CD14-positive monocyte (primary cell): ENCODE results near the gene HSPA1B. TPM values are rescaled to one million over a fixed set of nuclear protein-coding genes. Genes with fewer than 3 reads are reported as not detected.

ENCODE experiments used
- DNase-seq, 3 donors: peaks; one replicate each; pipeline ENCODE4 v3.0.0-alpha.2; 2011 to 2022
- H2AFZ ChIP-seq: 2 replicates; pipeline ENCODE4 v1.6.0; 2012; ENCODE audit warnings: mild to moderate bottlenecking, low read depth, low read length, inconsistent platforms; ENCODE audit not compliant: insufficient read depth, poor library complexity, severe bottlenecking
- H3K27ac ChIP-seq, 2 donors: 1 replicate in 1 of 2; 2 replicates in 1 of 2; pipeline ENCODE4 v1.5.1; 2012 to 2013; ENCODE audit warnings: low read length in 2 of 2, control low read depth in 1 of 2, inconsistent platforms in 1 of 2, low read depth in 1 of 2, mild to moderate bottlenecking in 1 of 2
- H3K27me3 ChIP-seq, 2 donors: one replicate each; pipeline versions ENCODE4 v1.6.0 to v1.6.1; 2011 to 2013; ENCODE audit warnings: low read length in 2 of 2; ENCODE audit not compliant: control insufficient read depth in 2 of 2, insufficient read depth in 2 of 2
- H3K36me3 ChIP-seq, 2 donors: replicated peaks in 1 of 2; 1 replicate in 1 of 2; 2 replicates in 1 of 2; pipeline versions ENCODE4 v1.5.1 to v1.6.1; 2012 to 2013; ENCODE audit warnings: low read length in 2 of 2, control low read depth in 1 of 2, inconsistent platforms in 1 of 2, mild to moderate bottlenecking in 1 of 2; ENCODE audit not compliant: insufficient read depth in 2 of 2, control insufficient read depth in 1 of 2
- H3K4me1 ChIP-seq, 2 donors: 1 replicate in 1 of 2; 2 replicates in 1 of 2; pipeline versions ENCODE4 v1.5.1 to v1.6.1; 2012 to 2013; ENCODE audit warnings: low read length in 2 of 2, control low read depth in 1 of 2, inconsistent platforms in 1 of 2, mild to moderate bottlenecking in 1 of 2, moderate library complexity in 1 of 2; ENCODE audit not compliant: insufficient read depth in 2 of 2, control insufficient read depth in 1 of 2
- H3K4me2 ChIP-seq: replicated peaks from 2 replicates; pipeline ENCODE3; 2012; ENCODE audit warnings: low read length, moderate library complexity, mild to moderate bottlenecking; ENCODE audit not compliant: poor library complexity, severe bottlenecking; ENCODE audit errors: extremely low read depth
- H3K4me3 ChIP-seq, 3 experiments: fragments of 200-600 bp in 1 of 3; sonication (generic) in 1 of 3; replicated peaks in 1 of 3; 1 replicate in 2 of 3; 2 replicates in 1 of 3; pipeline ENCODE4 v1.5.1; 2011 to 2013; ENCODE audit warnings: low read length in 3 of 3, mild to moderate bottlenecking in 3 of 3, control low read depth in 2 of 3, low read depth in 2 of 3, inconsistent platforms in 1 of 3, moderate library complexity in 1 of 3
- H3K79me2 ChIP-seq: 2 replicates; pipeline ENCODE4 v1.6.0; 2012; ENCODE audit warnings: mild to moderate bottlenecking, control low read depth, inconsistent platforms, low read length, moderate library complexity; ENCODE audit not compliant: insufficient read depth
- H3K9ac ChIP-seq: 2 replicates; pipeline ENCODE4 v1.6.0; 2017; ENCODE audit warnings: low read length, mild to moderate bottlenecking; ENCODE audit not compliant: insufficient read depth, poor library complexity, severe bottlenecking
- H3K9me3 ChIP-seq, 2 donors: replicated peaks in 1 of 2; 1 replicate in 1 of 2; 2 replicates in 1 of 2; pipeline versions ENCODE4 v1.5.1 to v1.6.1; 2012 to 2013; ENCODE audit warnings: low read length in 2 of 2, control low read depth in 1 of 2; ENCODE audit not compliant: control insufficient read depth in 1 of 2, insufficient read depth in 1 of 2
- H4K20me1 ChIP-seq: 2 replicates; pipeline ENCODE4 v1.6.0; 2012; ENCODE audit warnings: mild to moderate bottlenecking, low read length, control low read depth, moderate library complexity; ENCODE audit not compliant: insufficient read depth
- H3K27ac Mint-ChIP-seq, 7 donors: one replicate each; pipeline ENCODE4 v1.8.0; 2020; ENCODE audit warnings: mild to moderate bottlenecking in 7 of 7, mixed read lengths in 7 of 7, moderate library complexity in 6 of 7, inconsistent platforms in 2 of 7
- H3K27me3 Mint-ChIP-seq, 3 donors: one replicate each; pipeline ENCODE4 v1.8.0; 2021 to 2022; ENCODE audit warnings: low read depth in 3 of 3, mild to moderate bottlenecking in 3 of 3, mixed read lengths in 3 of 3, moderate library complexity in 3 of 3, inconsistent platforms in 1 of 3
- H3K36me3 Mint-ChIP-seq, 2 donors: one replicate each; pipeline ENCODE4 v1.8.0; 2020; ENCODE audit warnings: mixed read lengths in 2 of 2, inconsistent platforms in 1 of 2, mild to moderate bottlenecking in 1 of 2
- H3K4me1 Mint-ChIP-seq: one replicate; pipeline ENCODE4 v1.8.0; 2020; ENCODE audit warnings: mild to moderate bottlenecking, mixed read lengths
- H3K4me3 Mint-ChIP-seq, 2 donors: one replicate each; pipeline ENCODE4 v1.8.0; 2020; ENCODE audit warnings: mild to moderate bottlenecking in 2 of 2, mixed read lengths in 2 of 2, moderate library complexity in 1 of 2
- H3K9me3 Mint-ChIP-seq, 7 donors: one replicate each; pipeline ENCODE4 v1.8.0; 2020 to 2022; ENCODE audit warnings: mixed read lengths in 7 of 7, mild to moderate bottlenecking in 6 of 7, moderate library complexity in 6 of 7, inconsistent platforms in 2 of 7
- WGBS: methylation state at CpG from one replicate; pipeline ENCODE4 v1.1.5; 2013; ENCODE audit warnings: missing lambda C conversion rate; ENCODE audit not compliant: insufficient coverage; 5-methylcytosine and 5-hydroxymethylcytosine counted together
- intact Hi-C, 2 donors: fragments of 100-400 bp; cut with micrococcal nuclease; formaldehyde crosslinking; loops; one replicate each; pipeline versions ENCODE4 v1.15.0 to v1.15.1; 2023
- polyA plus RNA-seq, 3 donors: library from polyadenylated mRNA; depleted of rRNA in 1 of 3; unstranded in 2 of 3; stranded (reverse) in 1 of 3; fragments of 300-500 nt in 2 of 3; fragments of >200 nt in 1 of 3; fragmentation: Illumina TruSeq in 2 of 3; gene quantifications; 1 replicate in 2 of 3; 2 replicates in 1 of 3; pipeline ENCODE4 v1.2.3, GENCODE V29; 2012 to 2021
- TF ChIP-seq, protein P1 (sequence below): fragments of 200-600 bp; IDR thresholded peaks from one replicate; pipeline ENCODE4 v1.8.0; 2022; ENCODE audit warnings: antibody characterized with exemption, mild to moderate bottlenecking

HSPA1B gene
- polyA plus RNA-seq, 3 donors = 3.4 to 81.4 (median 4.8) TPM

DNA sequence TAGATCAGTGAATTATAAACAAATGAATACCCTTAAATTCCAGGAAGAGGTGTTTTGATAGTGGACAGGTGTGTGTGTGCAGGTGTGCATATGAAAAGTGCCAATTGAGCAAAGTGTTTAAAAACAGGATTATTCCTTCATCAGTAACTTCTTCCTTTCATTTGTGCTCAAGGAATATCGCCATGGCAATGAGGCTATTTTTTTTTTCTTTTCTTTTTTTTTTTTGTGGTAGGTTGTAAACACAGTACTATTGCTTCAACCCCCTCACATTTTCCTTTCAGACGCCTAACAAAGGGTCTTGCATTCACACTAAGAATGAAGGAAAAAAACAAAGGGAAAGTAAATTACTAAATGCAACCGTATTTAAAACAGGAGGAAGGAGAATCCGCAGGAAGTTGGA, 2.0 kb upstream of the HSPA1B start:
- no peak overlapping the region for H3K4me2 ChIP-seq
- Mint-ChIP-seq H3K4me1 (peaks cover 58% of the 10 kb centered on the region), H3K9me3 (peaks cover 0 to 2% (median 0%) of the 10 kb centered on the region in 7 donors), H3K36me3 (no peaks in the 10 kb centered on the region), H3K27me3 (peaks cover 0 to 2% (median 0%) of the 10 kb centered on the region in 3 donors), H3K27ac (peak overlapping the region in 1 of 7 donors; percentile 97), H3K4me3 (no peak overlapping the region)
- H3K4me3 ChIP-seq = no peak overlapping the region
- no CpG with 5 or more reads among the region's 4 CpGs for WGBS
- TF ChIP-seq, protein P1, sequence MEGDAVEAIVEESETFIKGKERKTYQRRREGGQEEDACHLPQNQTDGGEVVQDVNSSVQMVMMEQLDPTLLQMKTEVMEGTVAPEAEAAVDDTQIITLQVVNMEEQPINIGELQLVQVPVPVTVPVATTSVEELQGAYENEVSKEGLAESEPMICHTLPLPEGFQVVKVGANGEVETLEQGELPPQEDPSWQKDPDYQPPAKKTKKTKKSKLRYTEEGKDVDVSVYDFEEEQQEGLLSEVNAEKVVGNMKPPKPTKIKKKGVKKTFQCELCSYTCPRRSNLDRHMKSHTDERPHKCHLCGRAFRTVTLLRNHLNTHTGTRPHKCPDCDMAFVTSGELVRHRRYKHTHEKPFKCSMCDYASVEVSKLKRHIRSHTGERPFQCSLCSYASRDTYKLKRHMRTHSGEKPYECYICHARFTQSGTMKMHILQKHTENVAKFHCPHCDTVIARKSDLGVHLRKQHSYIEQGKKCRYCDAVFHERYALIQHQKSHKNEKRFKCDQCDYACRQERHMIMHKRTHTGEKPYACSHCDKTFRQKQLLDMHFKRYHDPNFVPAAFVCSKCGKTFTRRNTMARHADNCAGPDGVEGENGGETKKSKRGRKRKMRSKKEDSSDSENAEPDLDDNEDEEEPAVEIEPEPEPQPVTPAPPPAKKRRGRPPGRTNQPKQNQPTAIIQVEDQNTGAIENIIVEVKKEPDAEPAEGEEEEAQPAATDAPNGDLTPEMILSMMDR = no peak
- H3K79me2 ChIP-seq = peaks cover 36% of the 10 kb centered on the region
- intact Hi-C loops = no loop called here
- no peaks in the 10 kb centered on the region for H3K9me3 ChIP-seq
- H3K9ac ChIP-seq = no peak overlapping the region
- H2AFZ ChIP-seq = no peak overlapping the region
- no peak for DNase-seq
- no peaks in the 10 kb centered on the region for H3K36me3 ChIP-seq
- H3K27ac ChIP-seq = no peak overlapping the region
- no peaks in the 10 kb centered on the region for H3K27me3 ChIP-seq
- peaks cover 4% of the 10 kb centered on the region for H4K20me1 ChIP-seq
- H3K4me1 ChIP-seq = peaks cover 58 to 69% of the 10 kb centered on the region in 2 donors

DNA sequence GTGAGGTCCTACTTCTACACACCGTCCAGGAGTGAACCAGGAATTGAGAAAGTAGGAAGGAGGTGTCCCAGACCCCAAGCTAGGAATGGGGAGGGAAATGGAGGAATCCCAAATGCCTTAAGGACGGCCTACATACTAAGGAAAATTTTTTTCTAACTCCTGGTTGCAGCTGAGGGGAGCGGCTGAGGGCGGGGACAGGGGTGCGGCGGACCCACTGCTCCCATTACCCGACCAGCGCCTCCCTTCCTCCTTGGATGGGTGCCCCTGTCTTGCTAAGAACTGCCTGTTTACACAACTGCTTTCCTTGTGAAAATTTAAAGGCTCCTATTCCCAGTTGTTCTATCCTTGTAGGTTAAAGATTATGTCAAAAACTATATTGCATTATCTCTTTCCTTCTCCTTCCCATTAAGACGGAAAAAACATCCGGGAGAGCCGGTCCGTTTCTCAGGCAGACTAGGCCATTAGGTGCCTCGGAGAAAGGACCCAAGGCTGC, 699 bp upstream of the HSPA1B start:
- intact Hi-C loops = no loop called here
- peak overlapping the region; percentile 82 for H2AFZ ChIP-seq

More for the DNA sequence above, 699 bp upstream of the HSPA1B start:
- Mint-ChIP-seq H3K9me3 (no peaks in the 10 kb centered on the region), H3K27me3 (peaks cover 0 to 2% (median 0%) of the 10 kb centered on the region in 3 donors), H3K27ac (peak overlapping the region; percentile 96 to 99 (median 98)), H3K4me1 (peaks cover 61% of the 10 kb centered on the region), H3K36me3 (no peaks in the 10 kb centered on the region), H3K4me3 (peak overlapping the region; percentile 94 to 95)
- Histone ChIP-seq H4K20me1 (peaks cover 4% of the 10 kb centered on the region), H3K4me3 (peak overlapping the region; percentile 41 to 86 (median 81)), H3K36me3 (no peaks in the 10 kb centered on the region), H3K9me3 (no peaks in the 10 kb centered on the region), H3K4me1 (peaks cover 60 to 69% of the 10 kb centered on the region in 2 donors), H3K27ac (peak overlapping the region; percentile 69 to 82), H3K79me2 (peaks cover 40% of the 10 kb centered on the region), H3K9ac (peak overlapping the region; percentile 68), H3K4me2 (peak overlapping the region; percentile 83), H3K27me3 (no peaks in the 10 kb centered on the region)
- TF ChIP-seq, protein P1 = no peak
- 0% methylated on average over 10 of the region's 13 CpGs for WGBS
- DNase-seq = peak in 2 of 3 donors; percentile 39 to 49
